ENCODE measurements around the gene NUCKS1.

Gene NUCKS1

DNA sequence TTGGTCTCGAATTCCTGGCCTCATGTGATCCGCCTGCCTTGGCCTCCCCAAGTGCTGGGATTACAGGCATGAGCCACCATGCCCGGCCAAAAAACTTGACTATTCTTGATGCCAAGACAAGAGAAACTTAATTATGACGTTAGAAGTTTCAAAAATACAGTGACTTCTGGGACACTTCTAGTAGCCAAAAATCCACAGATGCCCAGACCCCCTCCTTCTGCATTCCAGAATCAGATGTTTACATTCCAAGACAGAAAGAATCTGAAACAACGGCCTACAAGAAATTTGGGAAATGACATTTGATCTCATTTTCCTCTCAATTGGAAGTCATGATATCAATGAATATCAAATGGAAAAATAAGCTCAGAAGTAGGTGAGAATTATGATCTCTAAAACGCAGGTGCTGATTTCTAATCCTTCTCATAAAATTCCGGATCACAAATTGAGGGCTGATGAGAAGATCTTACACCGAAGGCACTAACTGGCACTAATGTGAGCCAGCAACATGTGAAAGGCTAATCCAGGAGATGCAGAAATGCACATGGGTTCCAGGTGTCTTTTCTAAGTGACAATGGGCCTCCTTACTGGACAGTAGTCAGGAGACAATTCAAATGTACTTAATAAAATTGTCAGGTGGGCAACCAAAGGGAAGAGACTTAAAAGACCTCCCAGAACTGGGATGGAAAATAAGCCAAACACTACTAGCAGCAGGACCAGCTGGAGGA lies 19.8 kb upstream of the NUCKS1 start:
- no peak for DNase-seq

DNA sequence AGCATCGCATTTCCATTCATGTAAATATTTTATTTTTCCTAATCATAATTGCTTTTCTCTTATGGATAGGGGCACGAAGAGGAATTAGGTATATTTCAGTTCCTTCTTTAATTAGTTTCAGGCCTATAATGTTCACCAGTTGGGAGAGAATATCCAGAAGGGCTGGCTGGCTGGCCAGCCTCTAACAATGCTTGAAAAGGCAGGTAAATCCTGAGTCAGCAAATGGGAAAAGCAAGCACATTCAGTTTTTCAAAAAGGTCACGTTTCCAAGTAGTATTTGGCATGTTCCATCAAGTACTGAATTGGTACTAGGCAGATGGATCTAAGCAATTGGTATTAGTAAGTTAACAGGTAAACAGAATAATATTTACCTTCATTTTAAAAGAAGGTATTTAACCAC lies 17.3 kb upstream of the NUCKS1 start:
- DNase-seq = no peak

DNA sequence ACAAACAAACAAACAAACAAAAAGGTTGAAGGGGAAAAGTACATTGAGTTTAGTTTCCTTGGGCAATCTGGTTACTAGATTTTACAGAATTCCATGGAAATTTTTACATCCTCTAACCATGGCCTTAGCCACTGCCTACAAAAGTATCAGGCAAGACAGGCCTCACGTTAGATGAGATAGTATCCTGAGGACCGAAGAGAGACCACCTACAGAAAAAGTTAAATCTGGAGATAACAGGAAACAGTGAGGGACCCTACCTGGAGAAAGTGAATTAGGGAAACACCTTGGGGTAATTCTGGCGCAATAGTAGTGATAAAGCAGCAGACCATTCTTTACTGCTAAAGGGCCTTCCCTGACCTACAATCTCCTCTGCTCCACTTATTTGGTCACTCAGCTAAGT lies 16.6 kb upstream of the NUCKS1 start:
- no peak for DNase-seq

GRCh38 chr1:205766038-205766437 lies 16.1 kb upstream of the NUCKS1 start:
- DNase-seq = no peak

DNA sequence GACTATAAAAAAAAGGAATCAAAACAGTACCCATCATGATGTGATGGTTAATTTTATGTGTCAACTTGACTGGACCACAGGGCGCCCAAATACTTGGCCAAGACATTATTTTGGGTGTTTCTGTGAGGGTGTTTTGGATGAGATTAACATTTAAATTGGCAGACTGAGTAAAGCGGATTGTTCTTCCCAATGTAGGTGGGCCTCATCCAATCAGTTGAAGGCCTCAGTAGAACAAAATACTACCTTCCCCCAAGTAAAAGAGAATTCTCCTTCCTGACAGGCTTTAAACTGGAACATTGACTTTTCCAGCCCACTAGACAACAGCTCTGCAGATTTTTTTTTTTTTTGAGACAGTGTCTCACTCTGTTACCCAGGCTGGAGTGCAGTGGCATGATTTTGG lies 14.6 kb upstream of the NUCKS1 start:
- DNase-seq = no peak

GRCh38 chr1:205763980-205764379 lies 14.0 kb upstream of the NUCKS1 start:
- no peak for DNase-seq

DNA sequence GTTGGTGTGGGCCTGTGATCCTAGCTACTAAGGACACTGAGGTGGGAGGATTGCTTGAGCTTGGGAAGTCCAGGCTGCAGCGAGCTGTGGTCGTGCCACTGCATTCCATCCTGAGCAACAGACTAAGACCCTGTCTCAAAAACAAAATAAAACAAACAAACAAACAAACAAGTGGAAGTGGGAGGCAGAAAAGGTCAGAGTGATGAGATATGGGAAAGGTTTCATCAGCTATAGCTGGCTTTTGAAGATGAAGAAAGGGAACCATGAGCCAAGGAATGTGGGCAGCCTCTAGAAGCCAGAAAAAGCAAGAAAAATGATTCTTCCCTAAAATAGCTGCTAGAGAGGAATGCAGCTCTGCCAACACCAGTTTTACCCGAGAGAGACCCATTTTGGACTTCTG lies 10.6 kb upstream of the NUCKS1 start:
- DNase-seq = no peak

DNA sequence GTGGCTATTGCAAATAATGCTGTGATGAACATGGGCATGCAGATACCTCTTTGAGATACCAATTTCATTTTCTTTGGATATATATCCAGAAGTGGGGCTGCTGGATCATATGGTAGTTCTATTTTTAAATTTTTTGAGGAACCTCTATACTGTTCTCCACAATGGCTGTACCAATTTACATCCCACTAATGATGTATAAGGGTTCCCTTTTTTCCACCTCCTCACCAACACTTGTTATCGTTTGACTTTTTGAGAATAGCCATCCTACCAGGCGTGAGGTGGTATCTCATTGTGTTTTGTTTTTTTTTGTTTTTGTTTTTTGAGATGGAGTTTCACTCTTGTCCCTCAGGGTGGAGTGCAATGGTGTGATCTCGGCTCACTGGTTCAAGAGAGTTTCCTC lies 6.6 kb upstream of the NUCKS1 start:
- no peak for DNase-seq

DNA sequence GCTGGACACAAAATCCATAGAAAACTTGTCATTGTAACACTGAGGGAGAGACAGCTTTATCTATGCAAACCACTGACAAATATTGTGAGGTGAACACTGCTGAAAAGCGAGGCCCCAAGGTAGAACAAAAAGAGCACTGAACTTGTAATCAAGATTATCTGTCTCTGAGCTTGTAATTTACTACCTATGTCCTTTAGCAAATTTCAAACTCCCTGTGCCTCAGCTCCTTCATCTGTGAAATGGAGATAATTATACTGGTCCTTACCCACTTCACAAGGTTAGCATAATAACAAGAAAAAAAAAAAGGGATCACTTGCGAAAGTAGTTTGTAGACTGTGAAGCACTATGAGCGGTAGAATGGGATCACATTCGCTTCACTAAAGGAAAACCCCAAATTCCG lies 4.9 kb upstream of the NUCKS1 start:
- no peak for DNase-seq

DNA sequence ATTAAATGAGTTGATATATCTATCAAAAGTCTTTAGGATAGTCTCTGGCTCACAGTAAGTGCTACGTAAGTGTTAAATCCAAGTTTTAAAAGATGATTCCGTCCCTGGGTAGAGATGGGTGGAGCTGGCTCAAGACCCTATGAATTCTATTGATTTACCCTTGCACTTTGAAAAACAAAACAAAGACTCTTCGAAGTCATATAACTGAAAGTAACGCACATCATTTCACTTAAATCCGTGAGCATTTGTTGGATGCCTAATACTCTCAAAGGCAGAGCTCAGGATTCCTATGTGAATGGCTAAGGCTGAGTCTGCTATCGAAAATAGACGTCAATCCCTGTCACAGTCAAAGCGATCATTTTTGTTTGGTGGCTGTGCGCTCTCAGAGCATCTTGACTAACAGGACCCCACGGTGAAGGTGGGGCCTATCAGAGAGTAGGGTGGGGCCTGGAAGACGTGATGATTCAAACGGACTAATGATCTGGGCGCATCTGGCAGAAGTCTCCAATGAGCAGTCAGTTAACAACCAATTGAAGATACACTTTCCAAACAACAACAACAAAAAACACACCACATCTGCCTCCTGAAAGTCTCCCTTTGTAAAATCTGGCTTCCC lies 1.2 kb upstream of the NUCKS1 start:
- peak; percentile 19 for DNase-seq

DNA sequence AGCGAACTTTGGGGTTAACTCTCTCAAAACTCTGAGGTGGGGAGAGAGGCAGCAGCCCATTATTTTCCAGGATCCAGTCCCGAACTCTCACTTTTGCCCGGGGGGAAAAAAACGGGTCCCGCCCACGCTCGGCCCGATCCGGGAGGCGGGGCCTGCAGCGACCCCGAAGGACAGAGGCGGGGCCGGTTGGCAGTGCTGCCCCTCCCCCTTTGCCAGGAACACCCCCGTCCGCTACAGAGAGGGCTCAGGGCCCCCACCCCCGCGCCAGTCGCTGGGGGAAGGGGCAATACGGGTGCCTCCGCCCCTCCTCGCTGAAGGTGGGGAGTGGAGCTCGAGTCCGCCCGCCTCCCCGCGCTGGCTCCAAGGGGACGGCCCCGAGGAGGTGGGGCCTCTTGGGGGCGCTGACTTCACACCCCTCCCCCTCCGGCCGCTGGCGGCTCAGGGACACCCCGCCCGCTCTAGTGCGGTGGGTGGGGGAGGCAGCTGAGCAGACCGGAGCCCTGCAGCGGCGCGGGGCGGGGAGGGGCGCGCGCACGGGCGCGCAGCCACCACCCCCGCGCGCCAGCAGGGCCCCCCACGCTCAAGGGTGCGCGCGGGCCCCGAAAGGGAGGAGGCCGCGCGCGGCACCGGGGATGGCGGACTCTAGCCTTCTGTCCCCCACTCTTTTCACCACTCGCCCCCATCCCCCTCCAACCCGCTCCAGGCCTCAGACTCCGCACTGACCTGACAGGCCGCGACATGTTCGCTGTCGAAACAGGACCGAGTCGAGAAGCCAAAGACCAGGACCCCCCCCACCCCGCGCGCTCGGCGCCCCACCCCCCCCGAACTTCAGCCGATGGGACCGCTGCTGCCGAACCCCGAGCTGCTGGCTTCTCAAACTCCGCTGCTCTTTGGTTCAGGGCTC lies 496 bp downstream of the NUCKS1 start:
- DNase-seq = peak; percentile 89

- peak; percentile 13 for DNase-seq
Observed at GRCh38 chr1:205748403-205749233, 1.4 kb downstream of the NUCKS1 start.

DNA sequence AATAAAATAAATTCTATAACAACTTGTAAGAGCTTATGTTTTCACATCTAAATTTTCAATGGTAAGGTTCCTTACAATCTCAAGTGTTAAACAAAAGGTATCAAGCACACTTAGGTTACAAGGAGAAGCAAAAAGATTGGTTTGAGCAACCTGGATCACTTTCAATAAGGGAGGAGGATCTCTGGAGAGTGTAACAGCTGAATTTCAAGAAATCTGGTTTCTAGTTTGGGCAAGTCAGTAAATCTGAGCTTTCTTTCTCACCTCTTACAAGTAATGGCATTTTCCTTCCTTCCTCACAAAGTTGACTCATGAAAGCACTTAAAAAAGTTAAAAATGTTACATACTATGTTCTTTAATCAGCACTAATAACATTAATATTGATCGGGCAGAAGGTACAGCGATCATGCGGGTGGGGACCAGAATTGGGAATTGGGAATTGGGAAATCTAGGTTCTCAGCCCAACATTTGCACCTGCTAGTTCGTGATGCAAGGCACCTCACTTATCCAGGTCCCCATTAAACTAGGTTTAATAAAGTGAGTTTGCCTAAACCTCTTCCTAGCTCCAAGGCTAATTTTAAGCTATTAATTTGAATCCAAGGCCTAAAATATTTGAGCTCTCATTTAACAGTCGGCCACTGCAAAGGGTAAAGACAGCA lies 3.1 kb downstream of the NUCKS1 start:
- DNase-seq = no peak

DNA sequence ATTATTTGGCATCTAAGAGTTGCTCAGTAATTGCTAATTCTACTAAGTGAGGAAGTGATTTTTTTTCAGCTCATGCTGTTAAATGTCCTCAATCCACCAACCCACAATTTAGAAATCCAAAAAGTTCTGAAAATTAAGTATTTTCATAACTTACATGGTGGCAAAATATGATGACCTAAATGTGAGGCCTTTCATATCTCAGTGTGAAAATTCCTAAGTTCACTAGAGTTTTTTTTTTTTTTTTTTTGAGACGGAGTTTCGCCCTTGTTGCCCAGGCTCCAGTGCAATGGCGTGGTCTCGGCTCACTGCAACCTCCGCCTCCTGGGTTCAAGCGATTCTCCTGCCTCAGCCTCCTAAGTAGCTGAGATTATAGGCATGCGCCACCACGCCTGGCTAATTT lies 5.6 kb downstream of the NUCKS1 start:
- no peak for DNase-seq

DNA sequence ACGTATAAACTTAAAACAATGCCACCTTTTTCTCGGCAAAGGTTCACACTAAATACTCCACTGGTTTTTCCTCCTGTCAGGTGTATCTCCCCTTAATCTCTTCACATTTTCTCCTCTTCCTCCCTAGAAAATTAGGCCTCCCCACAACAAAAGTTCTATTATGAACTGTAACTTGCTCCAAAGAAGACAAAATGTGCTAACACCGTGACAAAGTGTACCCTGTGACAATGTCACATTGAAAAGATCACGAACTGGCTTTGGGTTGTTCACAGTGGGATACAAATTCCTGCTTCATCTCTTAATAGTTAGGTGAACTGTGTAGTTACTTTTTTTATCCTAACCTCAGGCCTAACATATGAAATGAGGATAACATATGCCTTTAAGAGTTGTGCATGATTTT lies 6.0 kb downstream of the NUCKS1 start:
- no peak for DNase-seq

DNA sequence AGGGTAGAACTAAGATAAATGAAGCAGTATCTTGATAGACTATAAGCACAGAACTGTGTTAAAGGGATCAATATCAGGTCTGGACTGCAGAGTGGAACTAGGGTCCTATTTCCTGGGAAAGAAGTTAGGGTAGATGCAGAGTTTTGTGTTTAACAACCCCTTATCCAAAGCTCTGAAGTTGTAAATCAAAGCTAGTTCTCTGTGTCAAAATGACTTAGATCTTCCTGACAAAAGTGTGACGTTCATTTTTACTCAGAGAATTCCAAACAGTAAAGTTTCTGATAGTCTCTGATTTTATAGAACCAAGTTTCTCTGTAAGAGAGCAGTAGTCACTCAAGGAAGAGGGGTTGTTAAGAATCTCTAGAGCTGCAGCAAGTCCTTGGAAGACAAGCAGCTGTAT lies 8.3 kb downstream of the NUCKS1 start:
- no peak for DNase-seq

DNA sequence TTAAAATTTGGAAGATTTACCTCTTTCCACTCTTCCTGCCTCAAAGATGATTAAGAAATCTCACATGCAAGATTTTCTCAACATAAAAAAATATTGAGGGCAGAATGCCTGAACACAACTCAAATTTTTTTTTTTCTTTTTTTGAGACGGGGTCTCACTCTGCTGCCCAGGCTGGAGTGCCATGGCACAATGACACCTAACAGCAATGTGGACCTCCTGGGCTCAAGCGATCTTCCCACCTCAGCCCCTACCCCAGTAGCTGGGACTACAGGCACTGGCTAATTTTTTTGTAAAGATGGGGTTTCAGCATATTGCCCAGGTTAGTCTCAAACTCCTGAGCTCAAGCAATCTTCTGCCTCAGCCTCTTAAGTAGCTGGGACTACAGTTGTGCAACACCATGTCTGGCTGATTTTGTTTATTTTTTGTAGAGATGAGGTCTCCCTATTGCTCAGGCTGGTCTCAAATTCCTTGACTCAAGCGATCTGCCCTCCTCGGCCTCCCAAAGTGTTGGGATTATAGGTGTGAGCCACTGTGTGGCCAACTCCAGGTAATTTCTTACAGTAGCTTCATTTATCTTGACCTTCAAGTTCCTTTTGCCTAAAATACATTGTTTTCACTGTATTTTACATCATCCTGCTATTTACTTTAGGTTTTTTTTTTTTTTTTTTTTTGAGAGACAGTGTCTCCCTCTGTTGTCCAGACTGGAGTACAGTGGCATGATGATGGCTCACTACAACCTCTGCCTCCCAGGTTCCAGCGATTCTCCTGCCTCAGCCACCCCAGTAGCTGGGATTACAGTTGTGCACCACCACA lies 10.4 kb downstream of the NUCKS1 start:
- no peak for DNase-seq

GRCh38 chr1:205735218-205735617 lies 14.8 kb downstream of the NUCKS1 start:
- DNase-seq = no peak

GRCh38 chr1:205733438-205734175 lies 16.4 kb downstream of the NUCKS1 start:
- DNase-seq = no peak

GRCh38 chr1:205729945-205730610 lies 19.9 kb downstream of the NUCKS1 start:
- DNase-seq = no peak
